Nephron (organoid): ENCODE data around the gene SYT7.
"Not testable (repeated sequence)": the region's sequence is repeated elsewhere in the genome, so short reads cannot be mapped to it uniquely, and the experiment has no call there.

Experiments
- H3K27ac Mint-ChIP-seq, 3 experiments: 2 replicates each; pipeline ENCODE4 v1.8.0; 2020; ENCODE audit warnings: mixed read lengths in 3 of 3, mild to moderate bottlenecking in 2 of 3, moderate library complexity in 1 of 3
- H3K27me3 Mint-ChIP-seq: 2 replicates; pipeline ENCODE4 v1.8.0; 2021; ENCODE audit warnings: low read depth, mild to moderate bottlenecking, moderate library complexity, mixed read lengths
- H3K36me3 Mint-ChIP-seq: 2 replicates; pipeline ENCODE4 v1.8.0; 2020; ENCODE audit warnings: low read depth, mixed read lengths
- H3K4me1 Mint-ChIP-seq: 2 replicates; pipeline ENCODE4 v1.8.0; 2020; ENCODE audit warnings: mixed read lengths
- H3K4me3 Mint-ChIP-seq, 3 experiments: 2 replicates each; pipeline ENCODE4 v1.8.0; 2020; ENCODE audit warnings: mild to moderate bottlenecking in 3 of 3, mixed read lengths in 3 of 3, moderate library complexity in 2 of 3
- H3K9me3 Mint-ChIP-seq: 2 replicates; pipeline ENCODE4 v1.8.0; 2020; ENCODE audit warnings: mixed read lengths
- CTCF ChIP-seq, 3 experiments: fragments of 200-600 bp; sonication (generic); IDR thresholded peaks; one replicate each; pipeline ENCODE4 v1.5.0; 2021; ENCODE audit warnings: antibody characterized with exemption in 3 of 3; ENCODE audit not compliant: unreplicated experiment in 3 of 3

The SYT7 gene

GRCh38 chr11:61472868-61473267 is 108.0 kb downstream of the SYT7 start:
- peaks cover 28% of the 10 kb centered on the region for H3K36me3 Mint-ChIP-seq
- TF ChIP-seq CTCF (IDR thresholded peaks at IDR 0.05; ENCODE audit: unreplicated experiment in 3 of 3): no peak
- no peak overlapping the region for H3K4me3 Mint-ChIP-seq
- no peaks in the 10 kb centered on the region for H3K27me3 Mint-ChIP-seq
- H3K9me3 Mint-ChIP-seq: no peaks in the 10 kb centered on the region
- peaks cover 10% of the 10 kb centered on the region for H3K4me1 Mint-ChIP-seq
- H3K27ac Mint-ChIP-seq: peak overlapping the region in 1 of 3 experiments; percentile 44

- no peak overlapping the region for H3K4me3 Mint-ChIP-seq
- peak overlapping the region in 1 of 3 experiments; percentile 44 for H3K27ac Mint-ChIP-seq
- H3K9me3 Mint-ChIP-seq: no peaks in the 10 kb centered on the region
- H3K27me3 Mint-ChIP-seq: no peaks in the 10 kb centered on the region
- peaks cover 10% of the 10 kb centered on the region for H3K4me1 Mint-ChIP-seq
- peaks cover 31% of the 10 kb centered on the region for H3K36me3 Mint-ChIP-seq
- TF ChIP-seq CTCF (IDR thresholded peaks at IDR 0.05; ENCODE audit: unreplicated experiment in 3 of 3): no peak
These were observed 108.6 kb downstream of the SYT7 start for GRCh38 chr11:61472282-61472681.

- no peaks in the 10 kb centered on the region for H3K9me3 Mint-ChIP-seq
- TF ChIP-seq CTCF (IDR thresholded peaks at IDR 0.05; ENCODE audit: unreplicated experiment in 3 of 3): no peak
- peaks cover 28% of the 10 kb centered on the region for H3K36me3 Mint-ChIP-seq
- H3K27ac Mint-ChIP-seq: no peak overlapping the region
- H3K27me3 Mint-ChIP-seq: no peaks in the 10 kb centered on the region
- no peak overlapping the region for H3K4me3 Mint-ChIP-seq
- H3K4me1 Mint-ChIP-seq: peaks cover 4% of the 10 kb centered on the region
These were observed 112.9 kb downstream of the SYT7 start for GRCh38 chr11:61468002-61468401.

- not testable (repeated sequence) for H3K4me1 Mint-ChIP-seq, H3K4me3 Mint-ChIP-seq, H3K9me3 Mint-ChIP-seq, H3K27ac Mint-ChIP-seq, H3K27me3 Mint-ChIP-seq
- peaks cover 24% of the 10 kb centered on the region for H3K36me3 Mint-ChIP-seq
These were observed 113.3 kb downstream of the SYT7 start for GRCh38 chr11:61467602-61468001.
